Smooth muscle cell (in vitro differentiated cells): ENCODE results near the gene S100A14. TPM values are rescaled to one million over a fixed set of nuclear protein-coding genes. Genes with fewer than 3 reads are reported as not detected.
A peak's percentile ranks its signal among the peaks of the same experiment; 100 is the strongest.

Experiments
- DNase-seq: peaks from one replicate; lab custom pipeline; 2025; ENCODE audit not compliant: unreplicated experiment; lab: John Stamatoyannopoulos, UW
- H2AFZ ChIP-seq: fragments of 200-600 bp; sonication (generic); 2 replicates; pipeline ENCODE4 v1.6.0; 2016; ENCODE audit warnings: antibody characterized with exemption, low read depth, mild to moderate bottlenecking
- H3F3A ChIP-seq: fragments of 200-600 bp; sonication (generic); 2 replicates; pipeline ENCODE4 v1.6.0; 2017; ENCODE audit warnings: antibody characterized with exemption, low read depth
- H3K27ac ChIP-seq: fragments of 200-600 bp; sonication (generic); 2 replicates; pipeline ENCODE4 v1.5.1; 2016; ENCODE audit warnings: low read depth, mild to moderate bottlenecking
- H3K27me3 ChIP-seq: fragments of 200-600 bp; sonication (generic); 2 replicates; pipeline ENCODE4 v1.6.1; 2016; ENCODE audit warnings: low read depth, mild to moderate bottlenecking
- H3K36me3 ChIP-seq: fragments of 200-600 bp; sonication (generic); 2 replicates; pipeline ENCODE4 v1.5.1; 2016; ENCODE audit warnings: low read depth
- H3K4me1 ChIP-seq: fragments of 200-600 bp; sonication (generic); 2 replicates; pipeline ENCODE4 v1.5.1; 2016; ENCODE audit warnings: low read depth
- H3K4me2 ChIP-seq: fragments of 200-600 bp; sonication (generic); 2 replicates; pipeline ENCODE4 v1.6.0; 2016; ENCODE audit warnings: mild to moderate bottlenecking
- H3K4me3 ChIP-seq: fragments of 200-600 bp; sonication (generic); 2 replicates; pipeline ENCODE4 v1.5.1; 2016; ENCODE audit warnings: mild to moderate bottlenecking
- H3K79me2 ChIP-seq: fragments of 200-600 bp; sonication (generic); 2 replicates; pipeline ENCODE4 v1.6.0; 2016; ENCODE audit warnings: low read depth, mild to moderate bottlenecking
- H3K9ac ChIP-seq: fragments of 200-600 bp; sonication (generic); 2 replicates; pipeline ENCODE4 v1.6.0; 2016; ENCODE audit warnings: low read depth
- H3K9me3 ChIP-seq: fragments of 200-600 bp; sonication (generic); replicated peaks from 2 replicates; pipeline ENCODE4 v1.5.1; 2016; ENCODE audit warnings: low read depth
- H4K20me1 ChIP-seq: fragments of 200-600 bp; sonication (generic); 2 replicates; pipeline ENCODE4 v1.6.0; 2016; ENCODE audit warnings: low read depth
- CTCF ChIP-seq: fragments of 200-600 bp; sonication (generic); IDR thresholded peaks from 2 replicates; pipeline ENCODE4 v1.5.1; 2017; ENCODE audit warnings: borderline replicate concordance, mild to moderate bottlenecking, antibody characterized with exemption; ENCODE audit not compliant: insufficient read depth, poor library complexity, severe bottlenecking
- WGBS: methylation state at CpG from one replicate; pipeline ENCODE4 v1.1.7; 2016; ENCODE audit warnings: low lambda C conversion rate; 5-methylcytosine and 5-hydroxymethylcytosine counted together
- polyA plus RNA-seq: library from polyadenylated mRNA; unstranded; fragments of >200 nt; fragmentation: Nextera tagmentation; extraction: Ambion mirVana; gene quantifications from 2 replicates; pipeline ENCODE4 v1.2.1, GENCODE V29; 2016
- total RNA-seq: library from RNA; depleted of rRNA; stranded (reverse); fragments of >200 nt; gene quantifications from 2 replicates; pipeline ENCODE4 v1.2.3, GENCODE V29; 2014

Gene S100A14
- total and polyA plus RNA-seq, 2 experiments from 2014 or later = 11.0 to 25.1 TPM

GRCh38 chr1:153610811-153611301 is 5.3 kb downstream of the S100A14 start:
- WGBS = 56% methylated on average over 4 of the region's 7 CpGs
- H3K36me3 ChIP-seq = no peaks in the 10 kb centered on the region
- no peaks in the 10 kb centered on the region for H4K20me1 ChIP-seq
- peak overlapping the region; percentile 79 for H3K4me3 ChIP-seq
- peak overlapping the region; percentile 99 for H3K4me2 ChIP-seq
- H3K27ac ChIP-seq = peak overlapping the region; percentile 93
- peak overlapping the region; percentile 17 for H3K9ac ChIP-seq
- peaks cover 33% of the 10 kb centered on the region for H3K79me2 ChIP-seq
- no peaks in the 10 kb centered on the region for H3K27me3 ChIP-seq
- no peaks in the 10 kb centered on the region for H3K9me3 ChIP-seq
- TF ChIP-seq CTCF = no peak
- no peak overlapping the region for H2AFZ ChIP-seq
- peaks cover 16% of the 10 kb centered on the region for H3F3A ChIP-seq
- DNase-seq = no peak
- H3K4me1 ChIP-seq = peaks cover 47% of the 10 kb centered on the region

- peaks cover 47% of the 10 kb centered on the region for H3K4me1 ChIP-seq
- no peaks in the 10 kb centered on the region for H3K36me3 ChIP-seq
- H3K27ac ChIP-seq = peak overlapping the region; percentile 93
- H2AFZ ChIP-seq = no peak overlapping the region
- 59% methylated on average over 4 of the region's 4 CpGs for WGBS
- H3K9ac ChIP-seq = peak overlapping the region; percentile 17
- no peaks in the 10 kb centered on the region for H3K9me3 ChIP-seq
- H3F3A ChIP-seq = peaks cover 16% of the 10 kb centered on the region
- H3K4me3 ChIP-seq = peak overlapping the region; percentile 21
- no peaks in the 10 kb centered on the region for H3K27me3 ChIP-seq
- peak overlapping the region; percentile 99 for H3K4me2 ChIP-seq
- TF ChIP-seq CTCF = no peak
- H4K20me1 ChIP-seq = no peaks in the 10 kb centered on the region
- no peak for DNase-seq
- peaks cover 33% of the 10 kb centered on the region for H3K79me2 ChIP-seq
These were observed 5.8 kb downstream of the S100A14 start for GRCh38 chr1:153610334-153610733.

- TF ChIP-seq CTCF = no peak
- Histone ChIP-seq H3K27ac (peak overlapping the region; percentile 93), H3K79me2 (peaks cover 33% of the 10 kb centered on the region), H3K9me3 (no peaks in the 10 kb centered on the region), H3K36me3 (no peaks in the 10 kb centered on the region), H3K9ac (peak overlapping the region; percentile 68), H3K4me3 (peak overlapping the region; percentile 24), H4K20me1 (no peaks in the 10 kb centered on the region), H3K4me2 (peak overlapping the region; percentile 99), H2AFZ (peak overlapping the region; percentile 0), H3K4me1 (peaks cover 47% of the 10 kb centered on the region), H3F3A (peaks cover 16% of the 10 kb centered on the region), H3K27me3 (no peaks in the 10 kb centered on the region)
- DNase-seq = no peak
- 36% methylated on average over 6 of the region's 6 CpGs for WGBS
These were observed 6.6 kb downstream of the S100A14 start for GRCh38 chr1:153609585-153609907.
